Measurements from ENCODE around the gene CTBP1. TPM values are rescaled to one million over a fixed set of nuclear protein-coding genes. Genes with fewer than 3 reads are reported as not detected.
A peak's percentile ranks its signal among the peaks of the same experiment; 100 is the strongest.

CTBP1 gene
- total RNA-seq, 2 donors from 2014 or later, result 109 to 113 TPM

GRCh38 chr4:1232661-1233621 is 16.0 kb downstream of the CTBP1 start:
- peak; percentile 87 for DNase-seq (ENCODE audit: low spot score)
- intact Hi-C loops (cut with DNase I), result no loop called here

- DNase-seq (ENCODE audit: low spot score), result no peak
- intact Hi-C loops (cut with DNase I), result no loop called here
These were observed 17.1 kb downstream of the CTBP1 start for GRCh38 chr4:1231637-1232360.

GRCh38 chr4:1230971-1231636 is 17.8 kb downstream of the CTBP1 start:
- DNase-seq (ENCODE audit: low spot score), result no peak
- intact Hi-C loops (cut with DNase I), result no loop called here

- intact Hi-C loops (cut with DNase I), result no loop called here
These were observed 18.6 kb downstream of the CTBP1 start for GRCh38 chr4:1230316-1230715.

GRCh38 chr4:1229117-1229849 is 19.6 kb downstream of the CTBP1 start:
- DNase-seq (ENCODE audit: low spot score), result no peak
- intact Hi-C loops (cut with DNase I), result no loop called here

More at GRCh38 chr4:1230316-1230715, 18.6 kb downstream of the CTBP1 start:
- no peak for DNase-seq (ENCODE audit: low spot score)

- intact Hi-C loops (cut with DNase I), result no loop called here
- no peak for DNase-seq (ENCODE audit: low spot score)
These were observed 21.1 kb downstream of the CTBP1 start for GRCh38 chr4:1227816-1228215.

- DNase-seq (ENCODE audit: low spot score), result no peak
- intact Hi-C loops (cut with DNase I), result loop anchor here in 1 of 2 donors (1.0 kb wide), 1 partner anchor 16 kb away; no protein-coding TSS in a partner anchor
These were observed 22.3 kb downstream of the CTBP1 start for GRCh38 chr4:1226598-1226997.

- intact Hi-C loops (cut with DNase I), result loop anchor here in 1 of 2 donors (1.0 kb wide), 1 partner anchor 16 kb away; no protein-coding TSS in a partner anchor
- DNase-seq (ENCODE audit: low spot score), result no peak
These were observed 22.8 kb downstream of the CTBP1 start for GRCh38 chr4:1226144-1226481.

- DNase-seq (ENCODE audit: low spot score), result no peak
- intact Hi-C loops (cut with DNase I), result loop anchor here in 1 of 2 donors (1.0 kb wide), 1 partner anchor 17 kb away; no protein-coding TSS in a partner anchor
These were observed 23.4 kb downstream of the CTBP1 start for GRCh38 chr4:1225272-1226143.

- no peak for DNase-seq (ENCODE audit: low spot score)
- intact Hi-C loops (cut with DNase I), result no loop called here
These were observed 24.8 kb downstream of the CTBP1 start for GRCh38 chr4:1223841-1224809.

- intact Hi-C loops (cut with DNase I), result no loop called here
- DNase-seq (ENCODE audit: low spot score), result no peak
These were observed 25.8 kb downstream of the CTBP1 start for GRCh38 chr4:1222938-1223690.

GRCh38 chr4:1222036-1222789 is 26.7 kb downstream of the CTBP1 start:
- intact Hi-C loops (cut with DNase I), result no loop called here

GRCh38 chr4:1221155-1221870 is 27.6 kb downstream of the CTBP1 start:
- intact Hi-C loops (cut with DNase I), result no loop called here
- no peak for DNase-seq (ENCODE audit: low spot score)

More at GRCh38 chr4:1222036-1222789, 26.7 kb downstream of the CTBP1 start:
- DNase-seq (ENCODE audit: low spot score), result no peak

- no peak for DNase-seq (ENCODE audit: low spot score)
- intact Hi-C loops (cut with DNase I), result no loop called here
These were observed 28.4 kb downstream of the CTBP1 start for GRCh38 chr4:1220566-1220965.

GRCh38 chr4:1219566-1219950 is 29.4 kb downstream of the CTBP1 start:
- no peak for DNase-seq (ENCODE audit: low spot score)
- intact Hi-C loops (cut with DNase I), result no loop called here

Measured in posterior vena cava (tissue), 2 donors.